Mononuclear cell (primary cell): ENCODE data around the gene SPSB1. TPM values are rescaled to one million over a fixed set of nuclear protein-coding genes. Genes with fewer than 3 reads are reported as not detected.

Experiments
- H3K27me3 ChIP-seq: 2 replicates; pipeline ENCODE4 v1.6.0; 2011; ENCODE audit warnings: low read length, control low read depth; ENCODE audit not compliant: insufficient read depth
- H3K4me1 ChIP-seq: 2 replicates; pipeline ENCODE4 v1.5.1; 2011; ENCODE audit warnings: mild to moderate bottlenecking, low read length, control low read depth; ENCODE audit not compliant: insufficient read depth
- H3K4me3 ChIP-seq: 2 replicates; pipeline ENCODE4 v1.5.1; 2011; ENCODE audit warnings: mild to moderate bottlenecking, low read length, moderate library complexity
- H3K9me3 ChIP-seq: 2 replicates; pipeline ENCODE4 v1.5.1; 2011; ENCODE audit warnings: low read depth, mild to moderate bottlenecking, control low read depth, low read length
- total RNA-seq: library from RNA; depleted of rRNA; stranded (reverse); fragments of >200 nt; gene quantifications from one replicate; pipeline ENCODE4 v1.2.3, GENCODE V29; 2012

The SPSB1 gene
- total RNA-seq, 1 donor, result 0.94 TPM

DNA sequence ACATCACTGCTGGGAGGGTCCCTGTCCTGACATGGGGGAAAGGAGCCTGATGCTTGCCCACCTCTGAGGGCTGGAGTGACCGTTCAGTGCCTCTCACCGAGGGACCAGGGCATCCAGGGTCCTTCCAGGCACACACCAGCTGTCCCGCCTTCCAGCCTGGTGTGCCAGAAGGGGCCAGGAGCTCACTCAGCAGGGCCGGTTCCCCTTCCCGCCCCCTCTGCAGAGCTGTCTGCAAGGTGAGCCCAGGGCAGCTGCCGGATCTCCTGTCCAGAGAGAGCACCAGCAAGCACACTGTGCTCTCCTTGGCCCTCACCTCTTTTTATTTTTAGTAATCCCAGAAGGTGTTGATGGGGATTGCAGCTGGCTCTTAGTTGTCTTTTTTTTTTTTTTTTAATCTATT lies 41.2 kb upstream of the SPSB1 start:
- no peaks in the 10 kb centered on the region for H3K27me3 ChIP-seq
- no peaks in the 10 kb centered on the region for H3K4me1 ChIP-seq
- H3K4me3 ChIP-seq, result no peak overlapping the region
- H3K9me3 ChIP-seq, result no peaks in the 10 kb centered on the region

DNA sequence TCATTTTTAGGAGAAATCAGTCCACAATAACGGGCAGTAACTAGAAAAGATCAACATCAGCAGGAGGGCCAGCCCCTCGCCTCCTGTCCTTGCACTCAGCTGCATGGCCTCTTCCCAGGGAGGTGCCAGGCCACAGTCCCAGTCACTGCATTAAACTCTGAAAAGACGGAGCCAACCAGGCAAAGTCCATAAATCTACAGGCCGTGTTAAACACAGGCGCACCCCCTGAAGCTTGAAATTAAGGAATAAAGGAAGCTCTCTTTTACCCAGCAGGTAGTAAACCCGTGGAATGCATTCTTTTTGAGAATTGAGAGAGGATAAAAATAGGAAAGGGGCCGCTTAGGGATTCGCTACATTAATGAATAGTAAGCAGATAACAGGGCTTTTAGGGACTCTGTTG lies 39.7 kb upstream of the SPSB1 start:
- H3K9me3 ChIP-seq, result no peaks in the 10 kb centered on the region
- no peaks in the 10 kb centered on the region for H3K4me1 ChIP-seq
- H3K4me3 ChIP-seq, result no peak overlapping the region
- no peaks in the 10 kb centered on the region for H3K27me3 ChIP-seq

DNA sequence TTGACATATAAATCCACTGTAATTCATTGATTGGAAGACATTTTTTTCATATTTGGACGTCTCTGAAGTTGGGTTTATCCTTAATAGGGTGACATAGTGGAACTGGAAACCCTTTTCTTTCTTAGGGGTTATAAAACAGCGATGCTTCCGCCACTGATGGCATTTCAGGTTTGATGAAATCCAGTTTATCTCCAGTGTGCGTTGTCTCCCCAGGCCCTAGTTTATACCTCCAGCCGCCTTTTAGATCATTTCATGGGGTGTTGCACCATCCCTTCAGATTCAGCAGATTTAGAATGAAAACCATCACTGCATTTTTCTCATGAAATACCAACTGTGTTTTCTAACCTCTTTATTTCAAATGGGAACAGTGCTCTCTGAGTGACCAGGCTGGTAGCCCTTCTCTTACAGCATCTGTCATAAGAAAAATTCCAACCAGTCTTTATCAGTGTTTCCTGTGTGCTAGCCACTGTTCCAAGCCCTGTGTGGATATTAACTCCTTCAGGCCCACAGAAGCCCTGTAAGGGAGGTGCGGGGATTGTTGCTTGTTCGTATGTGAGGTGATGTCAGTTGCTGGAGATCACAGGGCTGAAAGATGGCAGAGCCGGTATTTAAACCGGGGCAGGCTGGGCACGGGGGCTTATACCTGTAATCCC lies 39.1 kb upstream of the SPSB1 start:
- Histone ChIP-seq H3K9me3 (no peaks in the 10 kb centered on the region), H3K4me3 (no peak overlapping the region), H3K27me3 (no peaks in the 10 kb centered on the region)

DNA sequence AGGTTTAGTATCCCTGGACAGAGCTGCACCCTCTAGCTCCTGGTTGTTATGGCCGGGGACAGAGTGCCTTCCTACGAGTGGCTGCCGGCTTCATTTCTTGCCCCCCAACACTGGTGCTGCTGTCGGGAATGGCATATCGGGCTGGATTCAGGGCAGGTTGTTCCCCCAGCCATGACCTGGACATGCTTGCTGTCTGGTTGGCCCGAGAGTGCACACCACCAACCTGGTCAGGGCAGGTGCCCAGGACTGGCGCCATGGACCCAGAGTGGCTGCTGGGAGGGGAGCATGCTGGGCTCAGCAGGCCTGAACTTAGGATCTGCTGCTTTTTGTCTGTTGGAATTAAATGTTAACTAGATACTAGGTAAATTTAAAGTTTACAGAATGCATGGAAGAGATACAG lies 36.4 kb upstream of the SPSB1 start:
- Histone ChIP-seq H3K27me3 (no peaks in the 10 kb centered on the region), H3K9me3 (no peaks in the 10 kb centered on the region), H3K4me1 (no peaks in the 10 kb centered on the region), H3K4me3 (no peak overlapping the region)

More for the DNA sequence above, 39.1 kb upstream of the SPSB1 start:
- H3K4me1 ChIP-seq, result no peaks in the 10 kb centered on the region

DNA sequence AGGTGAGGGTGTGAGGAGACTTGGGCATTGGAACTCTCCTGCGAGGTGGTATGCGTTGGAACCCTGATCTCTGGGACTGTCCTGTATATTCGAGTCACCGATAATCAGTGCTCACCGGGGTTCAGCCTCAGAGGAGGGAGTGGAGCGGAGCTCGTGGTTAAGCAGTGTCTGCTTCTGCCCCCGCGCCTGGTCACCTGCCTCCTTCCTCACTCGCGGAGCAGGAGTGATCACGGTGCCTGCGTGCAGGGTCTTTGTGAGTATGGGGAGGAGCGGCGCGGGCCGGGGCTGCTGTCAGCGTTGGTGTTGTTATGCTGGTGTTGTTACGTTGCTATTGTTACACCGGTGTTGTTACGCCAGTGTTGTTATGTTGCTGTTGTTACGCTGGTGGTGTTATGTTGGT lies 34.8 kb upstream of the SPSB1 start:
- Histone ChIP-seq H3K4me1 (no peaks in the 10 kb centered on the region), H3K27me3 (no peaks in the 10 kb centered on the region), H3K4me3 (no peak overlapping the region), H3K9me3 (no peaks in the 10 kb centered on the region)

DNA sequence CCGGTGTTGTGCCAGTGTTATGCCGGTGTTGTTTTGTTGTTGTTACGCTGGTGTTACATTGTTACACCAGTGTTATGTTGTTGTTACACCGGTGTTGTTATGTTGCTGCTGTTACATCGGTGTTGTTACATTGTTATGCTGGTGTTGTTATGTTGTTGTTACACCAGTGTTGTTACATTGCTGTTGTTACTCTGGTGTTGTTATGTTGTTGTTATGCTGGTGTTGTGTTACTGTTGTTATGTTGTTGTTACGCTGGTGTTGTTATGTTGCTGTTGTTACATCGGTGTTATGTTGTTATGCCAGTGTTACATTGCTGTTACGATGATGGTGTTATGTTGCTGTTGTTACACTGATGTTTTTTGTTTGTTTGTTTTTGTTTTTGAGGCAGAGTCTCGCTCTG lies 34.1 kb upstream of the SPSB1 start:
- Histone ChIP-seq H3K27me3 (no peaks in the 10 kb centered on the region), H3K4me3 (no peak overlapping the region), H3K4me1 (no peaks in the 10 kb centered on the region), H3K9me3 (no peaks in the 10 kb centered on the region)

DNA sequence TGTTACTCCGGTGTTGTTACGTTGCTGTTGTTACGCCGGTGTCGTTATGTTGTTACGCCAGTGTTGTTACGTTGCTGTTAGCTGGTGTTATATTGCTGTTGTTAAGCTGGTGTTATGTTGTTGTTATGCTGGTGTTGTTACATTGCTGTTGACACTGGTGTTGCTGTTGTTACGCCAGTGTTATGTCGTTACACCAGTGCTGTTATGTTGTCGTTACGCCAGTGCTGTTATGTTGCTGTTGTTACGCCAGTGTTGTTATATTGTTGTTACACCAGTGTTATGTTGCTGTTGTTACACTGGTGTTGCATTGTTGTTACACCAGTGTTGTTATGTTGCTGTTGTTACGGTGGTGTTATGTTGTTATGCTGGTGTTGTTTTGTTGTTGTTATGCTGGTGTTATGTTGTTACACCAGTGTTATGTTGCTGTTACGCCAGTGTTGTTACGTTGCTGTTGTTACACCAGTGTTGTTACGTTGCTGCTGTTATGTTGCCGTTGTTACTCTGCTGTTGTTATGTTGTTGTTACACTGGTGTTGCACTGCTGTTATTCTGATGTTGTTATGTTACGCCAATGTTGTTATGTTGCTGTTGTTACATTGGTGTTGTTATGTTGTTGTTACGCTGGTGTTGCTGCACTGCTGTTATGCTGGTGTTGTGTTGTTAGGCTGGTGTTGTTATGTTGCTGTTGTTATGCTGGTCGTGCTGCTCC lies 32.5 kb upstream of the SPSB1 start:
- Histone ChIP-seq H3K9me3 (no peaks in the 10 kb centered on the region), H3K27me3 (no peaks in the 10 kb centered on the region), H3K4me3 (no peak overlapping the region), H3K4me1 (no peaks in the 10 kb centered on the region)

DNA sequence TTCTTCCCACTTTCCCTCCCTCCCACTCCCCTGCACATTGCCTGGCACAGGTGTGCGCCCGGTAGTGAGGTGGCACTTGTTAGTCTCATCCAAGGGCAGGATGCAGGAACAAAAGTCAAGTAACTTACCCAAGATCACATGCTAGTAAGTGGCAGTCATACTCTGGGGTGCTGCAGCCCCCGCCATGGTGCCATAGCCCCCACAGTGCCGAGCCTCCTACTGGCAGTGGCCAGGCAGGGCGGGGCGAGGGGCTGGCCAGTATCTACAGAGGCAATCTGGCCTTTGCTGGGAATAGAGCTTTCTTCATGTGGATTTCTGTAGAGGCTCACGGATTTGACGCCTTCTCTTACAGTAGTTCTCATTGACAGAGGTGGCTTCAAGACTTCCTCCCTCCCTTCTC lies 31.2 kb upstream of the SPSB1 start:
- H3K27me3 ChIP-seq, result no peaks in the 10 kb centered on the region
- H3K9me3 ChIP-seq, result no peaks in the 10 kb centered on the region
- no peaks in the 10 kb centered on the region for H3K4me1 ChIP-seq
- H3K4me3 ChIP-seq, result no peak overlapping the region

DNA sequence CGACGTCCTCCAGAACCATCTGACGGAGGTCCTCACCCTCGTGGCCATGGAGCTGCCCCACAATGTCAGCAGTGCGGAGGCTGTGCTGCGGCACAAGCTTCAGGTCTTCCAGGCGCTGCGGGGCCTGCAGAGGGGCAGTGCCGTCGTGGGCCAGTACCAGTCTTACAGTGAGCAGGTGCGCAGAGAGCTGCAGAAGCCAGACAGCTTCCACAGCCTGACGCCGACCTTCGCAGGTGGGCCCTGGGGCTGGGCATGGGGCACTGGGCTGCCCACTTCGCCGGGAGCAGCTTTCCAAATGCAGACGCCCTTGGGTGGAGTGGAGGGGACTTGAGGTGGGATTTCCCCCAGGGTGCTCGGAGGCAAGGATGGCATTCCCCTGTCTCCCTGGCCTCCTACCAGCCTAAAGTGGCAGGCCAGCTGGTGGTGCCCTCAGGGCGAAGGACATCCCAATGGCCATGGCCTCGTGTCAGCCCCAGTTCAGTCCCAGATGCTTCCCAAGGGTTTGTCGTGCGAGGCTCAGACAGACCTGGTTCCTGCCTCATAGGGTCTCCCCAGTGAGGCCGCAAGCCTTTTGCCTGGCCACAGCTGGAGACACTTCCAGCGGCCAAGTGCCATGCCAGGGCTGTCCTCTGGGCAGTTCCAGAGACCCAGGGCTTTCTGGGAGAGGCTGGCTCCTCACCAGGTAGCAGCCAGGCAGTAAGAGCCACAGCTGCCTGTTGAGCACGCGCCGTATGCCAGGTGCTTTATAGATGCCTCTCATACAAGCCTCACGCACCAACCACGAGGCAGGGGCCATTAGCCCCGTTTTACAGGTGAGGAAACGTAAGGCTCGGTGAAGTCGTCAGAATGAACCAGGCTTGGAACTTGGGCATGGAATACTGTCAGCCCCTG lies 30.4 kb upstream of the SPSB1 start:
- Histone ChIP-seq H3K4me3 (no peak overlapping the region), H3K4me1 (peaks cover 8% of the 10 kb centered on the region), H3K9me3 (no peaks in the 10 kb centered on the region), H3K27me3 (no peaks in the 10 kb centered on the region)

DNA sequence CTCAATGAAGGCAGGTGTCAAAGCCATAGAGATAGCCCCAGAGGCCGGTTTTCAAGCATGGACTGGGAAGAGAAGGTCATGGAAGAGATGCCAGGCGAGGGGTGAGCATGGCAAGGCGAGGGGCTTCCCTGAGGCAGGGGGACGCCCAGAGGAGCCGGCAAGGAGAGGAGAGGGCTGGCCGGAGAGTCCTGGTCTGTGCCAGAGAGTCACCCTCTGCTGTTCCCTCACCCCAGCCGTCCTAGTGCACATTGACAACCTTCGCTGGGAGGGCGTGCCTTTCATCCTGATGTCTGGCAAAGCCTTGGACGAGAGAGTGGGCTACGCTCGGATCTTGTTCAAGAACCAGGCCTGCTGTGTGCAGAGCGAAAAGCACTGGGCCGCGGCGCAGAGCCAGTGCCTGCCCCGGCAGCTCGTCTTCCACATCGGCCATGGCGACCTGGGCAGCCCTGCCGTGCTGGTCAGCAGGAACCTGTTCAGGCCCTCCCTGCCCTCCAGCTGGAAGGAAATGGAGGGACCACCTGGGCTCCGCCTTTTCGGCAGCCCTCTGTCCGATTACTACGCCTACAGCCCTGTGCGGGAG lies 29.3 kb upstream of the SPSB1 start:
- H3K27me3 ChIP-seq, result no peaks in the 10 kb centered on the region
- no peaks in the 10 kb centered on the region for H3K9me3 ChIP-seq
- H3K4me3 ChIP-seq, result no peak overlapping the region
- H3K4me1 ChIP-seq, result peaks cover 8% of the 10 kb centered on the region

DNA sequence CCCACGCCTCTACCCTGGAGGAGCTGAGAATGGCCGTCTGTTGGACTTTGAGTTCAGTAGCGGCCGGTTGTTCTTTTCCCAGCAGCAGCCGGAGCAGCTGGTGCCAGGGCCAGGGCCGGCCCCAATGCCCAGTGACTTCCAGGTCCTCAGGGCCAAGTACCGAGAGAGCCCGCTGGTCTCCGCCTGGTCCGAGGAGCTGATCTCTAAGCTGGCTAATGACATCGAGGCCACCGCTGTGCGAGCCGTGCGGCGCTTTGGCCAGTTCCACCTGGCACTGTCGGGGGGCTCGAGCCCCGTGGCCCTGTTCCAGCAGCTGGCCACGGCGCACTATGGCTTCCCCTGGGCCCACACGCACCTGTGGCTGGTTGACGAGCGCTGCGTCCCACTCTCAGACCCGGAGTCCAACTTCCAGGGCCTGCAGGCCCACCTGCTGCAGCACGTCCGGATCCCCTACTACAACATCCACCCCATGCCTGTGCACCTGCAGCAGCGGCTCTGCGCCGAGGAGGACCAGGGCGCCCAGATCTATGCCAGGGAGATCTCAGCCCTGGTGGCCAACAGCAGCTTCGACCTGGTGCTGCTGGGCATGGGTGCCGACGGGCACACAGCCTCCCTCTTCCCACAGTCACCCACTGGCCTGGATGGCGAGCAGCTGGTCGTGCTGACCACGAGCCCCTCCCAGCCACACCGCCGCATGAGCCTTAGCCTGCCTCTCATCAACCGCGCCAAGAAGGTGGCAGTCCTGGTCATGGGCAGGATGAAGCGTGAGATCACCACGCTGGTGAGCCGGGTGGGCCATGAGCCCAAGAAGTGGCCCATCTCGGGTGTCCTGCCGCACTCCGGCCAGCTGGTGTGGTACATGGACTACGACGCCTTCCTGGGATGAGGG lies 28.5 kb upstream of the SPSB1 start:
- peaks cover 8% of the 10 kb centered on the region for H3K4me1 ChIP-seq
- H3K27me3 ChIP-seq, result no peaks in the 10 kb centered on the region
- no peaks in the 10 kb centered on the region for H3K9me3 ChIP-seq
- H3K4me3 ChIP-seq, result no peak overlapping the region

DNA sequence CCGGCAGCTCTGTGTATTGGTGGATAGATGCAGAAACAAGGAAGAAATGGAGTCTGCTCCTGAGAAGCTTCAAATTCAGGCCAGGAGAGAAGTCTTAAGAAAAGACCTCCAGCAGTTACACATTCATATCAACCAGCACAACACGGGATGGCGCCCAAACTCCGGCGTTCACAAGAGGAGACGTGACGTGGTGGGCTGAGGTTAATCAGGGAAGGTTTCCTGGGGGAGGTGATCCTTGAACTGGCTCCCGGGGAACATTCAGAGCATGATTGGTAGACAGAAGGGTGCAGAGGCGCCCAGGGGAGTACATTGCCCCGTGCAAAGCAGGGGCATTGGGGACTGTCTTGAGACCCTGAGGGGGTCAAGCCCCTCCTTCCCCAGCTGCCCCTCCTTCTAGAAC lies 27.7 kb upstream of the SPSB1 start:
- Histone ChIP-seq H3K4me3 (no peak overlapping the region), H3K27me3 (no peaks in the 10 kb centered on the region), H3K9me3 (no peaks in the 10 kb centered on the region), H3K4me1 (peaks cover 8% of the 10 kb centered on the region)

DNA sequence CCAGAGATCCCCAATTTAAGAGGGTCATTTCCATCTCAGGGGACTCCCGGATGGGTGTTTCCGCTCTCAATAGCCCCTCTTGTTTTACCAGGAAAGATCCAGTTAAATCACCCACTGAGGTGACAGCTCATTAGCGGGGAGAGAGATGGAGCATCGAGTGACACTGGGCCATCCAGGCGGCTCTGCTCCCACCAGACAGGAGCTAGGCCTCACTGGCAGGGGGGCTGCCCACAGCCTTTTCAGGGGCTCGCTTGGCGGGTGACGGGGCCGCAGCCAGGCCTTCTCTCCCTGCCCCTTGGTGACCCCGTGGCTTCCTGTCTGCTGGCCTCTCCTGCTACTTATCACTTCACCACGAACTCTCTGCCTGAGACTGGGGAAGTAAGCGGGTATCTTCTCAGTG lies 26.7 kb upstream of the SPSB1 start:
- Histone ChIP-seq H3K4me1 (peaks cover 8% of the 10 kb centered on the region), H3K9me3 (no peaks in the 10 kb centered on the region), H3K4me3 (no peak overlapping the region), H3K27me3 (no peaks in the 10 kb centered on the region)

DNA sequence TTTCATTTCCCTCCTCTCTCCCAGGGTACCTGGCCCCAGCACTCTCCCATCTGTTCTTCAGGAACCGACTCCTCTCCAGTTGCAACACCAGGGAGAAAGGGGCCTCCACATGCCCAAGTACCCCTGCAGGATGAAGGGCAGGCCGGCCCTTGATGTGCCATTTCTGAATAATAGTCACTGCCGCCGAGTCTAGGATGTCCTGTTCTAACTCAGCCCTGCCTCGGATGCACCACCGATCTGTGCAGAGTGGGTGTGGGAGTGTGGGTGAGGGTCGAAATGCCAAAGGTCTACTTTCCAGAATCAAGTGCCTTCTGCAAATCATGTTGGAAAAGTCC lies 25.4 kb upstream of the SPSB1 start:
- no peak overlapping the region for H3K4me3 ChIP-seq
- H3K27me3 ChIP-seq, result no peaks in the 10 kb centered on the region
- peaks cover 8% of the 10 kb centered on the region for H3K4me1 ChIP-seq
- H3K9me3 ChIP-seq, result no peaks in the 10 kb centered on the region
